Measurements from ENCODE around the gene PARP12. TPM values are rescaled to one million over a fixed set of nuclear protein-coding genes. Genes with fewer than 3 reads are reported as not detected.
A peak's percentile ranks its signal among the peaks of the same experiment; 100 is the strongest.
"Not testable (repeated sequence)": the region's sequence is repeated elsewhere in the genome, so short reads cannot be mapped to it uniquely, and the experiment has no call there.

The PARP12 gene, protein sequence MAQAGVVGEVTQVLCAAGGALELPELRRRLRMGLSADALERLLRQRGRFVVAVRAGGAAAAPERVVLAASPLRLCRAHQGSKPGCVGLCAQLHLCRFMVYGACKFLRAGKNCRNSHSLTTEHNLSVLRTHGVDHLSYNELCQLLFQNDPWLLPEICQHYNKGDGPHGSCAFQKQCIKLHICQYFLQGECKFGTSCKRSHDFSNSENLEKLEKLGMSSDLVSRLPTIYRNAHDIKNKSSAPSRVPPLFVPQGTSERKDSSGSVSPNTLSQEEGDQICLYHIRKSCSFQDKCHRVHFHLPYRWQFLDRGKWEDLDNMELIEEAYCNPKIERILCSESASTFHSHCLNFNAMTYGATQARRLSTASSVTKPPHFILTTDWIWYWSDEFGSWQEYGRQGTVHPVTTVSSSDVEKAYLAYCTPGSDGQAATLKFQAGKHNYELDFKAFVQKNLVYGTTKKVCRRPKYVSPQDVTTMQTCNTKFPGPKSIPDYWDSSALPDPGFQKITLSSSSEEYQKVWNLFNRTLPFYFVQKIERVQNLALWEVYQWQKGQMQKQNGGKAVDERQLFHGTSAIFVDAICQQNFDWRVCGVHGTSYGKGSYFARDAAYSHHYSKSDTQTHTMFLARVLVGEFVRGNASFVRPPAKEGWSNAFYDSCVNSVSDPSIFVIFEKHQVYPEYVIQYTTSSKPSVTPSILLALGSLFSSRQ
- 2.9 TPM for total RNA-seq

DNA sequence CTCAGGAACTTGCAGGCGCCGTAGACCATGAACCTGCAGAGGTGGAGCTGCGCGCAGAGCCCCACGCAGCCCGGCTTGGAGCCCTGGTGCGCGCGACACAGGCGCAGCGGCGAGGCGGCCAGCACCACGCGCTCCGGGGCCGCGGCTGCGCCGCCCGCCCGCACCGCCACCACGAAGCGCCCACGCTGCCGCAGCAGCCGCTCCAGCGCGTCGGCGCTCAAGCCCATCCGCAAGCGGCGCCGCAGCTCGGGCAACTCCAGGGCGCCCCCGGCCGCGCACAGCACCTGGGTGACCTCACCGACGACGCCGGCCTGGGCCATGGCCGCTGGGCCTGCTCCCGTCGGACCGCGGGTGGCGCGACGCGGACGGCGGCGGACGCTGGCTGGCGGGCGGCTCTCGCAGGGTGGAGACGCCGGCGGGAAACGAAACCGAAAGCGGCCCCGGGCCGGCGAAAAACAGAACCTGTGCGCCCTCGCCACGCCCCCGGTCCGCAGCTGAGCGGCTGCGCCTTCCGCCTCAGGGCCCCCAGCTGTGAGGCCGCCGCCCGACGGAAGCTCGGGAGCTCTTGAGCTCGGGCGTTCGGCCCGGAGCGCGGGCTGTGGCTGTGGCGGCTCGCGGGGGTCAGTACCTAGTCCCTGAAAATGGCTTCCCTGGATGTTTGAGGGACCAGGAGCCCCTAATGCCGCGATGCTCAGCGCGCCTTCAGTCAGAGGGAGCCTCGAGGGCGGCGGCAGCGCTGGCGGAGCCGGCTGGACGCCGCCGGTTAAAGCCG, at the start of gene PARP12:
PARP12 (minus strand) TSS at position 424 of the 772 bp plus-strand sequence; CDS start at position 320, 104 bp downstream.
- FAIRE-seq: no peak

DNA sequence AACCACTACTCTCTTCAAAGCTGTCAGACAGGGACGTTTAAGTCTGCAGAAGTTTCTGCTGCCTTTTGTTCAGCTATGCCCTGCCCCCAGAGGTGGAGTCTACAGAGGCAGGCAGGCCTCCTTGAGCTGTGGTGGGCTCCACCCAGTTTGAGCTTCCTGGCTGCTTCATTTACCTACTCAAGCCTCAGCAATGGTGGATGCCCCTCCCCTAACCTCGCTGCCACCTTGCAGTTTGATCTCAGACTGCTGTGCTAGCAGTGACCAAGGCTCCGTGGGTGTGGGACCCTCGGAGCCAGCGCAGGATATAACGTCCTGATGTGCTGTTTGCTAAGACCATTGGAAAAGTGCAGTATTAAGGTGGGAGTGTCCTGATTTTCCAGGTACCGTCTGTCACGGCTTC, 46.0 kb upstream of the PARP12 start:
- not testable (repeated sequence) for FAIRE-seq; DNase-seq (ENCODE audit: low spot score in 2 of 2)

More for the DNA sequence above, at the start of gene PARP12:
- peak; percentile 68 to 69 for DNase-seq (ENCODE audit: low spot score in 2 of 2)

DNA sequence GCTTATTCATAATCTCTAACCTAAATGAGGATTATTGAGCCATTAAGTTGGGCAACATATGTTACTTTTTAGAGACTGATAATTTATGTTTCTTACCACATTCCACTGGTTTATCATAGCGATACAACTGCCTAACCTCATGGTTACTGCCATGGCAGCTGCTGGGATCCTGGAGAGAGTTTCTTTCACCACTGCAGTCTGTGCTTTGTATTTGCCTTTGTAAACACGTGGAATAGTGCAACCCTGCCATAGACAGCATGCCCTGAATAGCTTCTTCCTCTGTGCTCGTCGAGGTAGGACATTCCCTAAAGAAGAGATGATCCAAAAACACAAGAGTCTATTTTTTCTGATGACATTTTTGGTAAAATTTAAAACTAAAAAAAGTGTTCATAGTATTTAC, 33.7 kb upstream of the PARP12 start:
- no peak for FAIRE-seq
- no peak for DNase-seq (ENCODE audit: low spot score in 2 of 2)

DNA sequence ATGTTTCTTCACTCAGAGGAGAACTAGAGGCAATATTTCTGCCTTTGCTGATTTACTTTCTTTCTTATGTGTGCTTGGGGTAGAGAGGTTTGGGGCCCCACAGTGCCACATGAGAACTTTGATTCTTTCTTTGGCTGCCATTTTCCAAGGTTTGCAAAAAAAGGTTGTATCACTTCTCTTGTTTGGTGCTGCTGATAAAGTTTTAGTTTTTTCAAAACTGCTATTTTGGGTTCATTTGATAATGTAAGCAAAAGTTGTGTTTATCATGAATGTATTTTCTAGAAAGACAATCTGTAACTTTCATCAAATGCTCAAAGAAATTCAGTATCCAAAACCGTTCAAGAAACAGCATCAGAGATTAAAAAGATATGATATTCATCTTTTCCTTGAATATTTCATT, 30.6 kb upstream of the PARP12 start:
- FAIRE-seq: no peak
- DNase-seq (ENCODE audit: low spot score in 2 of 2): no peak

DNA sequence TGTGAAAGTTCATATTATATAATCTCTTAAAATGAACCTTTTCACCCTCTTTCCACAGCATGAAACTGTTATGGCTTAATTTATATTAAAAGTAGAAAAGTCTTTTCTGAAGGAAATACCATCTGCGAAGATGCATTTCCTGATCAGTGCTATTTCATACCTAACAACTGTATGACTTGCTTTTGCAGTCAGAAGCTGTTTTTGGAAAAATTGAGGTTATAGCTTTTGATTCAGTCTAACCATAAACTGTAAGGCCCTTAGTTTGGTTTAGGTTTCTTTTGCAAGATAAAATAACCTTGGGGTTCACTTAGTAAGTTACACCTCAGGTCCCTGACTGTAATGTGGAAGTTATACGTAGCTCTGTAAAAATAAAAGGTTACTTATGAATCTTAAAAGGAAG, 22.7 kb upstream of the PARP12 start:
- no peak for FAIRE-seq
- DNase-seq (ENCODE audit: low spot score in 2 of 2): no peak

DNA sequence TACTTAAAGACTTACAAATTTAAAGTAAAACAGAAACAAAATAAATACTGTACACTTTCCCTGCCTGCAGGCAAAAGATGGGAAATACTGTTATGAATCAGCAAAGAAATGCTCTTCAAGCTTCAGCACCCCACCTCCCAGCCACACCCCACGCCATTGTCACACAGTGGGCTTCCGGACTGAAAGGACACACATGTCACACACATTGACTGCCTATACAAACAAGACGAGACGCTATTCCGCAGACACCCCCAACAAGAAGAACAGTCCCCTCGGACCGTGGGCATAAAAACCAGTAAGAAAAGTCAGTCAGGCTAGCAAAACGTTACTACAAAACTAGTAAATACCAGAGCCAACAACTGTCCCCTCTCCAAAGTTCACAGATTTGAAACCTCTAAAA, 22.2 kb upstream of the PARP12 start:
- no peak for FAIRE-seq

DNA sequence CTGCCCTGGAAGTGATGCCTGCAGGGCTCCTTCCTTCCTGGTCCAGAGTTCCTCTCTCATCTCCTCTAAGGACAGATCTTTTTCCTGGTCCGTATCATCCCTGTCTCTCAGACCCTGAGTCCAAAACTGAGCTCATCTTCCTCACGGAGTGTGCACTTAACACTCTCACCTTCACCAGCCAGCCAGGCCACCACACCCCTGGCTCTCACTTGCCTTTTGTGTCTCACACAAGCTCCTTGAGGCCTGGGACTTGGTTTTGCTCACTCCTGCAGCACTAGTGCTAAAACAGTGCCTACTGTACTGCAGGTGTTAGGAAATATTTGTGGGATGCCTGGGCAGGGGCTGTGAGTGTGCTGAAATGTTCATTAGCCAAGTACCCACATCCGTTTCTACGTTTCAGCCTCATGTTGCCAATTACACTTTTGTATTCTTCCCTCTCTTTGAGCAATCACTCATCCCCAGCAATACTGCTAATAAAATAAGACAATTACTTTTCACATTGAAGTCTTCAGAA, 21.4 kb upstream of the PARP12 start:
- FAIRE-seq: no peak

More for the DNA sequence above, 22.2 kb upstream of the PARP12 start:
- no peak for DNase-seq (ENCODE audit: low spot score in 2 of 2)

DNA sequence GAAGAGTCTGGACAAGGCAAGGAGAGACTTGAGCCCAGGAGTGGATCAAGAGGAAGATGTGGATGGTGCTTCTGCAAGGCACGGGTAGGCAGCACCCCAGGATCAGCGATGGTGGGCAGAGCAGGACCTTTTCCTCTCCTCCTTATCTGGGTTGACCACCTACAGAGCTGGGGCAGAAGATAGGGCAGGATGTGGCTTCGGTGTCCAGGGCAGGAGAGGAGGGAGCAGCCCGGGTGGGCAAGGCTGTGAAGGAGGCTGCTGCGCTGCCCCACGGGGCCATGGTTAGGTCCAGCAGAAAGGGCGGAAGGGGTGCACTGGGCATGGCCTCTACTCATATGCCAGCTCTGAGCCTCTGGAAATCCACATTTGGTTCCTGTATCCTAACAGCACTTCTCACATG, 20.0 kb upstream of the PARP12 start:
- FAIRE-seq: no peak
- no peak for DNase-seq (ENCODE audit: low spot score in 2 of 2)

More for the DNA sequence above, 21.4 kb upstream of the PARP12 start:
- no peak for DNase-seq (ENCODE audit: low spot score in 2 of 2)

DNA sequence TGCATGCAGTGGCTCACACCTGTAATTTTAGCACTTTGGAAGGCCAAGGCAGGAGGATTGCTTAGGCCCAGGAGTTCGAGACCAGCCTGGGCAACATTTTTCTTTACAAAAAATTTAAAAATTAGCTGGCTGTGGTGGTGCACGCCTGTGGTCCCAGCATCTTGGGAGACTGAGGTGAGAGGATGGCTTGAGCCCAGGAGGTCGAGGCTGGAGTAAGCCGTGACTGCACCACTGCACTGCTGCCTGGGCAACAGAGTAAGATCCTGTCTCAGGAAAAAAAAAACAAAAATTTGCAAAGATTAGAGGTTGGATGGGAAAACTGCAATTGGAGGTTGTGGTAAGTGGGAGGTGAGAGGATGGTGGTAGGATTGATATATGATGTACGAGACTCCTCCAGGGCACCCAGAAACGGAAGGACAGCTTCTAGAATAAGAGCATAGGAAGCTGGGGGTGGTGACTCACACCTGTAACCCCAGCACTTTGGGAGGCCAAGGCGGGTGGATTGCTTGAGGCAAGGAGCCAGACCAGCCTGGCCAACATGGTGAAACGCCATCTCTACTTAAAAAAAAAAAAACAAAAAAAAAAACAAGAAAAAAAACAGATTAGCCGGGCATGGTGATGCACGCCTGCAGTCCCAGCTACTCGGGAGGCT, 19.1 kb upstream of the PARP12 start:
- DNase-seq (ENCODE audit: low spot score in 2 of 2) (no peak), FAIRE-seq (no peak)

DNA sequence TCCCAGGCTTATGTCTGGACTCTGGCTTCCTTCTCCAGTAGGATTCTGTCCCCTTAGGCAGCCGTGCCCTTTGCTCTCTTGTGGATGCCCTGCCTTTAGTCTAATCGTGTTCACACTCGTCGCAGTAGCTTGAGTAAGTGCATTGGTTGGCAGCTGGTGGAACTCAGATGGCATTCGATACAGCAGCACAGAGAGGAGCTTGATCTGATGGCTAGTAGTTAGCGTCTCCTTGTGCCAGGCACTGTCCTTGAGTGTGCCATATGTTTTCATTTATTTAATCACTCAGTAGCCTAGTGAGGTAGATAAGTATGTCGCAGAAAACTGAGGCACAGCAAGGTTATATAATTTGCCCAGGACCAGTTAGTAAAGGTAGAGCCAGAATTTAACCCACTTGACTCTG, 18.2 kb upstream of the PARP12 start:
- FAIRE-seq (no peak), DNase-seq (ENCODE audit: low spot score in 2 of 2) (no peak)

DNA sequence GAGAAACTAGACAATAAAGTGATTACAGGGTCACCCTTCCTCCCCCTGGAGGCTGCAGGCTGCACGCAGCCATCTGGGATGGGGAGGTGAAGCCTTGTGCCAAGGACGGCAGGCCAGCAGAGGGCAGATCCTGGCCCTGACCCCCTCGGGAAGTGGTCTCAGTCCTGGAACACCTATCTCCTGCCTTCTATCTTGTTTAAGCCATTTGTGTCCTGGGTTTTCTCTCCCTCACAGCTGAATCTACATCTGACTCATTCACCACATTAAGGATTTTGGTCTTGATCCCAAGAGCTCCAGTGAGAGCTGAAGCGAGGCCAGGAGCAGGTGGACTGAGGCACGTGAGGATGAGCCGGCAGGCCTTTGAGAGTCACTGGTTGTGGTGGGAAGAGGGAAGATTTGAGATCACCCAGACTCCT, 16.4 kb upstream of the PARP12 start:
- FAIRE-seq: no peak
- DNase-seq (ENCODE audit: low spot score in 2 of 2): no peak

DNA sequence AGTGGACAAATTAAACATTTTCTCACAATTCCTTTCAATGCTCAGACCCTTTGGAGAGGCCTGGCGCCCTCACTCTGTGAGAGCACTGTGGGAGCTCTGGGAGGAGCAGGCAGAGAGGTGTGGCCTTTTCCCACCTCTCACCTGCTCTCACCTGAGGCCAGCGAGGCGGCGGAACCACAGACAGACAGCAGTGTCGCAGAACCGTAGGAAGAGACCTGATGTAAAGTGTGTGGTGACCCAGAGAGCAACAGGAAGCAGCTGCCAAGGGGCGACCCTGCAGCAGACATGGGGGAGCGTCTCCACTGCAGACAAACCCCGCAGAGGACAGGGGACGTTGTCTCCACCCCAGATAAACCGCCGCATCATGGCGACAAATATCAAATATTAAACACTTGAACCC, 15.6 kb upstream of the PARP12 start:
- DNase-seq (ENCODE audit: low spot score in 2 of 2): no peak
- no peak for FAIRE-seq

DNA sequence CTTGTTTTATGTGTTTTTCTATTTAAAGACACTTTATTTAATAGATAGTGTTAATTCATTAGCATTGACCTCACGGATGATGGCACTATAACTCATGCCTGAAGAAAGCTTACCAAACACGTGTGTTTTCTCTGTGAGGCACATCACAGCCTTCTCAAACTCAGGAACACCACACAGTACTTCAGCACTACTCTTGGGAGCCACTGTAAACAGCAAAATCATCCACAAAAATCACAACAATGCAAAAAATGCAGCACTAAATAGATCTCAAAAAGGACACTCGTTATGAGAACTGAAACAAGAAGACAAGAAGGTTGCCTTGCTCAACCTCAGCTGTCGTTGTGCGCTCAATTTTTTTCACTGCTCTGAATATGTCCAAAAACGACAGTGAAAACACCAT, 12.0 kb upstream of the PARP12 start:
- no peak for FAIRE-seq
- no peak for DNase-seq (ENCODE audit: low spot score in 2 of 2)

DNA sequence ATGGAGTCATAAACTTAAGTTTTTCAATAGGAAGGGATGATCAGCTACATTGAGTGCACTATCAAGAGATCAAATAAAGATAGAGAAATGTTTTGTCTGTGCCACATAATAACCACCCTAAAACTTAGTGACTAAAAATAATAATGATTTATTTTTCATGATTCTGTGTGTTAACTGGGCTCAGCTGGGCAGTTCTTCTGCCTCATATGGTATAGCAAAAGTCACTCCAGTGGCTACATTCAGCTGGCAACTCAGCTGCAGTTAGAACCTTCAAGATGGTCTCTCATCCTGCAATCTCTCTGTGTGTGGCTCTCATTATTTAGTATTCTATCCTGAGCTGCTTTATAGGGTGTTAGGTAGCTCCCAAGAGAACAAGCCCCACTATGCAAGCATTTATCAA, 7.8 kb upstream of the PARP12 start:
- DNase-seq (ENCODE audit: low spot score in 2 of 2) (no peak), FAIRE-seq (no peak)

DNA sequence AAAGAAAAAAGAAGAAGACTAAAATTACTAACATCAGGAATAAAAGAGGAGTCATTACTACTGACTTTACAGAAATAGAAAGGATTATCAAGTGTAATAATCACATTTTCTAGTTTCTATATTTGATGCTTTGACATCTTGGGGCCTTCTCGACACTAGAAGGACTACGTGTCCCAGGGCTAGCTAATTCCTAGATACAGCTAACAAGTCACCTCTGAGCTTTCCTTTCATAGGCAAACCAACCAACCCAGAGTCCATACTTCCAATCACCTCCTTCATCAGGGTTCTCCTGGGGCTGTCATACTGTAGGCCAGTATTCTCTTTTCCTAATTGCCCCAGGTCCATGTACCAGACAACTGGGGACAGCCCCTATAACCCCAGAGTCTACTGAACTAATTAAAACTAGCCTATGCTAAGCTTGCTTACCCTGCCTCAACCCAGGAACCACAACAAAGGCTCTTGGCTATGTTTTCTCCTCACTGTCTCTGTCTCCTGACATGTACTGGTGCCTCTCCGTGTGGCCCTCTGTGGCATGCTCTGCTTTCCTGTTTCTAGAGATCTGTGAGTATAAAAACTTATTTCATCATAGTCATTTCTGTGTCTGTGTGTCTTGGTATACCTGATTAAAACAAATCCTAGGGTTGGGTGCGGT, 6.7 kb upstream of the PARP12 start:
- DNase-seq (ENCODE audit: low spot score in 2 of 2) (no peak), FAIRE-seq (no peak)

DNA sequence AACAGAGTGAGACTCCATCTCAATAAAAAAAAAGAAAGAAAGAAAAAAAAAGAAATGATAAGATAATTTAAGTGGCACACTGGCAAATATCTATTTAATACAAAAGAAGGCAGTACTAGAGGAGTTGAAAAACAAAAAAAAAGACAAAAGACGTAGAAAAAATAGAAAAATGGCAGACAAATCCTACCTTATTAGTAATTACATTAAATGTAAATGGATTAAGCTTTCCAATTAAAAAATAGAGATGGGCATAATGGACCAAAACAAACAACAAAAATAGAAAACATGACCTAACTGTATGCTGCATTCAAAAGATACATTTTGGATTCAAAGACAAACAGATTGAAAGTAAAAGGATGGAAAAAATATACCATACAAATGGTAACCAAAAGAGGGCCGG, 5.3 kb upstream of the PARP12 start:
- no peak for DNase-seq (ENCODE audit: low spot score in 2 of 2)
- no peak for FAIRE-seq

DNA sequence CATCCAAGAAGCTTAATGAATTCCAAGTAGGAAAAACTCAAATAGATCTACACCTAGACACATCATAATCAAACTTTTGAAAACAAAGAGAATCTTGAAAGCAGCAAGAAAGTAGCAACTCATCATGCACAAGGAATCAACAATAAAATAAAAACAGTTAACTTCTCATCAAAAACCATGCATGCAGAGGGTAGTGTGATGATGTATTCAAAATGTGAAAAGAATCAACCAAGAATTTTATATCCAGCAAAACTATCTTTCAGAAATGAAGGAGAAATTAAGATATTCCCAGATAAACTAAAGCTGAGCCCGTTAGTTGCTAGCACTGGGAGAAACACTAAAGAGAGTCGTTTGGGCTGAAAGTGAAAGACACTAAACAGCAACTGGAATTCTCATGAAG, 4.3 kb upstream of the PARP12 start:
- DNase-seq (ENCODE audit: low spot score in 2 of 2) (no peak), FAIRE-seq (no peak)

DNA sequence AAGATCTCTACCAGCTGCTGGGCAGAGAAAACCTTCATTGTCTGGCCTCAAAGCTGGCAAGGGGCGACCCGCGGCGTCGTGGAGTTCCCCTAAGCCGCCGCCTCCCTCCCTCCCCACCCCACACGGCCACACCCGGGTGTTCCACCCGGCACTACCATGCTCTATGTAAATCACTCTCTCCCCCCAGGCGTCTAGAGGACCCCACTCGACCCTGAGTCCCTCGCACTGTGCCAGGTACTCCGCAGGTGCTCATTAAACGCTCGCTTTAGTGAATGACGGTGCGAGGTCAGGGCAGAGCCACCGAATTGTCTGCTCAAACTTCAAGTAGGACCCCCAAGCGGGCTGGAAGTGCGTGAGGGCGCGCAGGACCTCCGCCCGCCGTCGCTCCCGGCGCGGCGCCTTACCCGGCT, 628 bp downstream of the PARP12 start:
- FAIRE-seq (no peak), DNase-seq (ENCODE audit: low spot score in 2 of 2) (peak in 1 of 2 donors; percentile 31)

DNA sequence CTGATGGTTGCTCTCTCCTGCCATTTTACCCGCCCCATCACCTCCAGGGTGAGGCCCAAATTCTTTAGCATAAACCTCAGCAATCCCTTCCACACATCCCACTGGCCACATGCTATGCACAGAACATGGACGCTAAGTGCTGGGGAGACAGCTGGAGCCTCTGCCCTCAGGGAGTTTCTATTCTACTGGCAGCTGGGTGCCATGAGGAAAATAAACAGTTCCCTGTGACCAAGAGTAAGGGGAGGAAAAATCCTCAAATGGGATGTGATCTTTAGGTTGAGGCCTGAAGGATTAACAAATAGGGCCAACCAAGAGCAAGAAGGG, 1.2 kb downstream of the PARP12 start:
- DNase-seq (ENCODE audit: low spot score in 2 of 2): no peak
- FAIRE-seq: no peak

All from frontal cortex (tissue), 4 donors.